A549 (cell line): ENCODE results near the gene XYLT1.

Source experiments
- CTCF ChIP-seq: fragments of >200 bp; sonication (Bioruptor Twin); formaldehyde crosslinking; IDR thresholded peaks from 3 replicates; pipeline ENCODE4 v1.5.1; 2016
- ELK1 ChIP-seq: fragments of 150-350 bp; IDR thresholded peaks from 2 replicates; pipeline ENCODE4 v1.6.1; 2014; ENCODE audit warnings: low read depth, mild to moderate bottlenecking, low read length
- RARB ChIP-seq: fragments of 250-450 bp; sonication (Bioruptor Pico); IDR thresholded peaks from 2 replicates; pipeline ENCODE4 v1.8.0; 2021; ENCODE audit warnings: mild to moderate bottlenecking, moderate library complexity
- USF2 ChIP-seq: fragments of 450-650 bp; IDR thresholded peaks from 2 replicates; pipeline ENCODE4 v1.6.1; 2014; ENCODE audit warnings: antibody characterized with exemption

GRCh38 chr16:17368951-17369350 is 101.8 kb downstream of the XYLT1 start:
- TF ChIP-seq USF2 = no peak
- TF ChIP-seq CTCF = no peak
- no peak for TF ChIP-seq ELK1
- no peak for TF ChIP-seq RARB (CRISPR knock-in tag)
